Left forelimb (tissue), 1 donor: ENCODE results near the gene UBXN4.
"Not testable (repeated sequence)": the region's sequence is repeated elsewhere in the genome, so short reads cannot be mapped to it uniquely, and the experiment has no call there.

Experiments
- DNase-seq: peaks from one replicate; pipeline ENCODE4 v3.0.0-alpha.2; 2018; ENCODE audit warnings: low spot score

UBXN4 gene

GRCh38 chr2:135807874-135808273 is 66.2 kb downstream of the UBXN4 start:
- not testable (repeated sequence) for DNase-seq

DNA sequence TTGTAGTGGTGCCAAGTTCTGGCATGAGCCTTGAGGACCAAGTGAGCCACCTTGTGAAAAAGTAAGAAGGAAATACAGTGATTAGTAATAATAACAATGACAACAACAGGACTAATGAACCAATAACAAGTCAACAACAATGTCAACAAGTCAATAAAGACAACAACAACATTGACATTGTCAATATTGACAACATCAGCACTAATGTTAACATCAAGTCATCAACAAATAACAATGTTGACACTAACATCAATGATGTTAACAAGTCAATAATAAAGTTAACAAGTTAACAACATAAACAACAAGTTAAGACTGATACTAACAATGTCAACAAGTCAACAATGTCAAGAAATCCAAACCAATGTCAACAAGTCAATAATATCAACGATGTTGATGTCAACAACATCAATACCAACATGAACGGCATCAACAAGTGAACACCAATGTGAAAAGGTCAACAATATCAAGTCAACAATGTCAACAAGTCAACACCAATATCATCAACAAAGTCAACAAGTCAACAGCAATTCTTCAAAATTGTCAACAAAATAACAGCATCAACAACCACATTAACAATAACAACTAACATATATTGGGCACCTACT is 71.4 kb downstream of the UBXN4 start:
- no peak for DNase-seq

DNA sequence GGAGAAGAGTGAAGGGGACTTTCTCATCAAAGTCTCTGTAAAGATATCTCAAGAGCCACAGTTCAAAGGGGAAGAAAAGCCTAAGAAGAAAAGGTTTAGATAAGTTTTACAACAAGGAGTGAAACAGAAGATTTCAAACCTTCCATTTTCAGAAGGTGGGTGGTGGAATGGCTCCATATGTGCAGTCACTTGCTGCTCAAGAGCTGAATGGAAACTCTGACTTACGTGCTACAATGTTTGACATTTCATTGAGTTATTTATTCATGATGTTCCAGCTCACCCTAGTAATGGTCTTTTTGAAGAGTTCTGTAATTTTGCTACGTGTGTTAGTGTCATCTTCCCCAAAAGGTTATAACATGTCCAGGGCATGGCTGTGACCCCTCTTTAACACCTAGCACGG is 73.6 kb downstream of the UBXN4 start:
- DNase-seq, result no peak

GRCh38 chr2:135817466-135817865 is 75.8 kb downstream of the UBXN4 start:
- no peak for DNase-seq

DNA sequence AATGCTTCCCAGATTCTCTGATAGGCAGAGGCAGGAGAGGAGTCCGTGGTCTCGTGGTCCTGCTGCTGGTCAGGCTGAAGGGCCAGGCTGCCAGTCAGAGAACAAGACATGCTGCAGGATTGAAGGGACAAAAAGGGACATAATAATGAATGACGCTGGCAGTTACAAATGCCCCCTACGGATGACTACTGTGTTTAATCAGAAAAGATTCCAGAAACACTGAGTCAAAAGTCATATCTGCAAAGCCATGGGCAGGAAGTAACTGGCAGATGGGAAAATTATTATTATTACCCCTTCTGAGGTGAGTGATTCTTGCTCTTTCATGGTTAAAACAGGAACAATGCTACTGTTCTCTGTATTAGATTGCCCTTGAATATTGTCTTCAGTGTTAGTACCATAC is 76.3 kb downstream of the UBXN4 start:
- no peak for DNase-seq

- no peak for DNase-seq
These were observed 77.4 kb downstream of the UBXN4 start for GRCh38 chr2:135818937-135819610.

DNA sequence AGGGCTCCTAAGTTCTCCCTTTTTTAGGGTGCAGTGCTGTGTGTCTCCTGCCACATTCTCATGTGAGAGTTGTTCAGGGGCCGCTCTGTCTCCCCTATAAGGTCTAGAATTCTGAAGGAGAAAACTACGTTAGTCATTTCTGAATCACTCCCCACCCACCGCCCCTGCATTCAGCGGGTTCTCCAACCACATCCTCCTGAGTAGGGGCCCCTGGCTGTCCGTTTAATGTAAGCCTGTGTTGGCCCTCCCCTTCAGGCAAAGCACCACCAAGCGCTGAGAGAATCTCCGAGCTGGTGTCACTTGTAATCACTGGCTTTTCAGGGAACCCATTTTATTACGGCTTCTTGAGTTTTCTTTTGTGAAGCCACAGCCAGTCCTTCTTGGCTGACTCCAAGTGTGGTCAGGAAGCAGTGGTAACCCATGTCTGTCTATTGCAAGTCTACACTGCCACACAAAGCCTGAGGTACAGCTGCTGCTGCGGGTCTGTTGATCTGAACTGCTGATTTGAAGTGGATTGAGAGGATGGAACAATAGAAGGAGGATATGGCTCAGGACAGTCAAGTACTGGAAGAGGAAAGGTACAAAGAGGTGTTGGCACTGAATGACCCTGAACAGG is 78.5 kb downstream of the UBXN4 start:
- no peak for DNase-seq

GRCh38 chr2:135821190-135821589 is 79.5 kb downstream of the UBXN4 start:
- no peak for DNase-seq

DNA sequence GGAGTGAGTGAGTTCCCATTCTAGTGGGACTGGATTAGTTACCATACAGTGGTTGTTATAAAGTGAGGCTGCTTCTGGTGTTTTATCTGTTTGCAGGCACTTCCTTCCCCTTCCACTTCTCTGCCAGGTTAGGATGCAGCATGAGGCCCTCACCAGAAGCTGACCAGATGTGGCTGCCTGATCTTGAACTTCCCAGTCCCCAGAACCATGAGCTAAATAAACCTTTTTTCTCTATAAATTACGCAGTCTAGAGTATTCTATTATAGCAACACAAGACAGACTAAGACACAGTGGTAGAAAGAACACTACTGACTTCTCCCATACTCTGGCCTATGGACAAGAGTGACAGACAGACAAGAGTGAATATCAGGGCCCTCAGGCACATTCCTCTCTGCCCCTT is 81.2 kb downstream of the UBXN4 start:
- DNase-seq, result no peak

- no peak for DNase-seq
These were observed 83.5 kb downstream of the UBXN4 start for GRCh38 chr2:135825131-135825530.

DNA sequence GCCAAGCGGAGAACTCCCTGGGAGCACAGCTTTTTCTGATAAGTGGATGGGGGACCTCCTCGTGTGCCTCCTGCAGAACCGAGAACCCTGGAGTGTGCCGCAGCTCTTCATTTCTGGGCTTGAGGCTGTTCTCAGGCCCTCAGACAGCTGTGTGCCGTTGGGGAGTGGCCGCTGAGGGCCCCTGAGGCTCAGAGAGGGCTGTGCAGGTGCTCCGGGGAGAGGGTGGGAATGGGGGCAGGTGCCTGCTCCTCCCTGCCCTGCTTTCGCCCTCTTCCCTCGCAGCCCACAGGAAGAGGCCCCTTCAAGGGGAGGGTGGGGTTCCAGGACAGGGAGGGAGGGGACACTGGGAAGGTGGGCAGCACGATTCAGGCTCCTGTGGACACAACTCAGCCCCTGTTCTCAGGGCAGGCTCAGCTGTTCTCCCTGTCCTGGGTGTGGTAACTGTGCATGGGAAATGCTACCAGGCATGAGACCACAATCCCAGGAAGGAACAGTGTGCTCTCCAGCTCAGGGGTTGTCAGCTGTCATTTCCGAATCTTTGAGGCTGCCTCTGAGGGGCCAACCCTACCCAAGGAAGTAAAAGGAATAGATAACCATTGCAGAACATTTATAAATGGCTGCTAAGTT is 84.0 kb downstream of the UBXN4 start:
- no peak for DNase-seq

GRCh38 chr2:135826544-135826943 is 84.9 kb downstream of the UBXN4 start:
- DNase-seq, result no peak

GRCh38 chr2:135829378-135830135 is 87.9 kb downstream of the UBXN4 start:
- DNase-seq, result no peak

DNA sequence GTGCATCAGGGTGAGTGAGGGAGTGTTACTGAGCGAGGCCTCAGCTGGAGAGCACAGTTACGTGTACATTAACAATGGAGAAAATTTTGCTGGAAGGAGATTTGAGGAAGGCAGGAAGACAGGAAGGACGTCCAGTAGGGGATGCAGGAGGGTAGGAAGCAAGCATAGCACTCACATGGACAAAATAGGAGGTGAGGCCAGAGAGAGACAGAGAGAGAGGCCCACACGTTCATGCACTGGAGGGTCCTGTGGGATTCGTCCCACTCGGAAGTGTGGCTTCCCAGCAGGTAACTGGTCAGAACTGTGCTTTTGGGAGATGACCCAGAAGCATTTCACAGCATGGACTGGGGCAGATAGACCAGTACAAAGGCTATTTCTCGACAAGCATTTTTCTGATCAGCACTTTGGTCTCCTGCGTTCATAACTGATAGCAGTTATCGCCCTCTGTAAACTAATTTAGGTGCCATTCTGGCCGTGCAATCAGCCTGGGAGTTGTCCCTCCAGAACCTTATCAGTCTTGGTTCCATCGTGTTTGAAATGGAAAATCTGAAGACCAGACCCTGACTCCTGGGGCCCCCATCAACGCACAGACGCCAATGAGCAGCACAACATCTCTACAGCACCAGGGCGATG is 89.6 kb downstream of the UBXN4 start:
- DNase-seq, result no peak

DNA sequence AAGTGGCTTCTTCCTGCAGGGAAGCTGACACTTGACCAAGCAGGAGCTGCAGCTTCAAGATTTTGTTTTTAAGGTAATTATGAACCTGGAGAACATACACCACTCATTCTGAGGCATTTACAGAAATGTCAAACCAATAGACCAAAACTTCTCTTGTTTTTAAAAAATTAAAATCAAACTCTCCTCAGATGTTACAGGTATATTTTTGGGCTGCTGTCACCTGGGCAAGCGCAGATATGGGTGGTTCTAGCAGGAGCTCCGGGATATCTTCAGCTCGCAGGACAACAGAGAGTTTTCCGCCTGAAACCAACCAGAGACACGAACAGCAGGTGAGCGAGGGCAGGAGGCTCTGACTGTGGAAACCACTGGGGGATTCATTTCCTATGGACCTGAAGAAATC is 91.2 kb downstream of the UBXN4 start:
- no peak for DNase-seq
